H9 (cell line): ENCODE results near the gene FNDC3A. TPM values are rescaled to one million over a fixed set of nuclear protein-coding genes. Genes with fewer than 3 reads are reported as not detected.

Source experiments
- DNase-seq: peaks from one replicate; pipeline ENCODE4 v3.0.0-alpha.2; 2017
- H2AFZ ChIP-seq: one replicate; pipeline ENCODE4 v1.6.1; 2013; ENCODE audit warnings: mild to moderate bottlenecking, low read length, control low read depth, moderate library complexity
- H2AK5ac ChIP-seq: 2 replicates; pipeline ENCODE4 v1.6.1; 2013; ENCODE audit warnings: low read length, control low read depth, mixed read lengths; ENCODE audit not compliant: insufficient read length
- H2BK120ac ChIP-seq: one replicate; pipeline ENCODE4 v1.6.1; 2013; ENCODE audit warnings: low read depth, mild to moderate bottlenecking, low read length, control low read depth, inconsistent platforms; ENCODE audit not compliant: poor library complexity, severe bottlenecking
- H2BK12ac ChIP-seq: 2 replicates; pipeline ENCODE4 v1.6.1; 2013; ENCODE audit warnings: low read length, control low read depth, mixed read lengths, low read depth; ENCODE audit not compliant: insufficient read length
- H2BK15ac ChIP-seq: 2 replicates; pipeline ENCODE4 v1.6.1; 2013; ENCODE audit warnings: low read depth, low read length, control low read depth
- H2BK20ac ChIP-seq: one replicate; pipeline ENCODE4 v1.6.1; 2013; ENCODE audit warnings: low read depth, mild to moderate bottlenecking, low read length, control low read depth, inconsistent platforms; ENCODE audit not compliant: poor library complexity, severe bottlenecking
- H2BK5ac ChIP-seq: 2 replicates; pipeline ENCODE4 v1.6.1; 2013; ENCODE audit warnings: low read length, control low read depth, mixed read lengths; ENCODE audit not compliant: insufficient read length
- H3K14ac ChIP-seq: 2 replicates; pipeline ENCODE4 v1.6.1; 2013; ENCODE audit warnings: low read length, control low read depth; ENCODE audit not compliant: insufficient read depth
- H3K18ac ChIP-seq: 2 replicates; pipeline ENCODE4 v1.6.1; 2013; ENCODE audit warnings: low read depth, mild to moderate bottlenecking, mixed read lengths, low read length, control low read depth; ENCODE audit not compliant: insufficient read length
- H3K23ac ChIP-seq: 2 replicates; pipeline ENCODE4 v1.6.1; 2013; ENCODE audit warnings: low read length, control low read depth, mixed read lengths, low read depth; ENCODE audit not compliant: insufficient read length
- H3K23me2 ChIP-seq: 2 replicates; pipeline ENCODE4 v1.6.1; 2013; ENCODE audit warnings: low read depth, mild to moderate bottlenecking, mixed read lengths, low read length, control low read depth; ENCODE audit not compliant: insufficient read length, poor library complexity, severe bottlenecking
- H3K27ac ChIP-seq: 2 replicates; pipeline ENCODE4 v1.5.1; 2013; ENCODE audit warnings: low read length, control low read depth, mixed read lengths, low read depth; ENCODE audit not compliant: insufficient read length
- H3K27me3 ChIP-seq: 2 replicates; pipeline ENCODE4 v1.6.1; 2013; ENCODE audit warnings: low read length, control low read depth, inconsistent platforms; ENCODE audit not compliant: insufficient read depth
- H3K4ac ChIP-seq: 2 replicates; pipeline ENCODE4 v1.6.1; 2013; ENCODE audit warnings: low read depth, mild to moderate bottlenecking, control low read depth, inconsistent platforms, low read length, moderate library complexity
- H3K4me1 ChIP-seq: 2 replicates; pipeline ENCODE4 v1.6.1; 2013; ENCODE audit warnings: low read length, control low read depth, inconsistent platforms; ENCODE audit not compliant: insufficient read depth
- H3K4me2 ChIP-seq: 2 replicates; pipeline ENCODE4 v1.6.1; 2013; ENCODE audit warnings: low read length, control low read depth, mixed read lengths; ENCODE audit not compliant: insufficient read length, insufficient read depth
- H3K56ac ChIP-seq: 2 replicates; pipeline ENCODE4 v1.6.1; 2013; ENCODE audit warnings: low read depth, mild to moderate bottlenecking, mixed read lengths, low read length, control low read depth; ENCODE audit not compliant: insufficient read length
- H3K79me1 ChIP-seq: 2 replicates; pipeline ENCODE4 v1.6.1; 2013; ENCODE audit warnings: low read depth, mild to moderate bottlenecking, moderate library complexity, low read length, control low read depth, inconsistent platforms; ENCODE audit not compliant: insufficient read depth, poor library complexity, severe bottlenecking
- H3K79me2 ChIP-seq: 2 replicates; pipeline ENCODE4 v1.6.1; 2013; ENCODE audit warnings: low read length, control low read depth, inconsistent platforms; ENCODE audit not compliant: insufficient read depth
- H3K9ac ChIP-seq: 2 replicates; pipeline ENCODE4 v1.6.1; 2013; ENCODE audit warnings: low read length, control low read depth, mixed read lengths; ENCODE audit not compliant: insufficient read length; ENCODE audit errors: extremely low read depth
- H3K9me3 ChIP-seq: one replicate; pipeline ENCODE4 v1.6.1; 2013; ENCODE audit warnings: low read depth, low read length, inconsistent platforms; ENCODE audit not compliant: control insufficient read depth
- H3T11ph ChIP-seq: one replicate; pipeline ENCODE4 v1.6.1; 2013; ENCODE audit warnings: mild to moderate bottlenecking, low read length, control low read depth, inconsistent platforms
- H4K20me1 ChIP-seq: one replicate; pipeline ENCODE4 v1.6.1; 2013; ENCODE audit not compliant: control insufficient read depth, insufficient read length, insufficient read depth
- H4K5ac ChIP-seq: 2 replicates; pipeline ENCODE4 v1.6.1; 2013; ENCODE audit warnings: low read depth, mild to moderate bottlenecking, mixed read lengths, low read length, control low read depth; ENCODE audit not compliant: insufficient read length
- H4K8ac ChIP-seq: replicated peaks from 2 replicates; pipeline ENCODE4 v1.6.1; 2013; ENCODE audit warnings: low read length, control low read depth, mixed read lengths, low read depth; ENCODE audit not compliant: insufficient read length
- H4K91ac ChIP-seq: 2 replicates; pipeline ENCODE4 v1.6.1; 2013; ENCODE audit warnings: low read depth, mild to moderate bottlenecking, moderate library complexity, mixed read lengths, low read length, control low read depth; ENCODE audit not compliant: insufficient read length
- H3K27ac Mint-ChIP-seq, 3 experiments: 2 replicates in 2 of 3; 3 replicates in 1 of 3; pipeline ENCODE4 v1.8.0; 2020 to 2021; ENCODE audit warnings: mixed read lengths in 3 of 3, mild to moderate bottlenecking in 1 of 3, moderate library complexity in 1 of 3
- H3K27me3 Mint-ChIP-seq: 2 replicates; pipeline ENCODE4 v1.8.0; 2021; ENCODE audit warnings: low read depth, mild to moderate bottlenecking, moderate library complexity, mixed read lengths
- H3K36me3 Mint-ChIP-seq, 3 experiments: 2 replicates in 2 of 3; 3 replicates in 1 of 3; pipeline ENCODE4 v1.8.0; 2020 to 2021; ENCODE audit warnings: low read depth in 3 of 3, mixed read lengths in 3 of 3; ENCODE audit not compliant: insufficient read depth in 1 of 3
- H3K4me1 Mint-ChIP-seq, 2 experiments: 2 replicates each; pipeline ENCODE4 v1.8.0; 2020; ENCODE audit warnings: mixed read lengths in 2 of 2
- H3K4me3 Mint-ChIP-seq, 2 experiments: 2 replicates in 1 of 2; 3 replicates in 1 of 2; pipeline ENCODE4 v1.8.0; 2020 to 2021; ENCODE audit warnings: mild to moderate bottlenecking in 2 of 2, mixed read lengths in 2 of 2, moderate library complexity in 1 of 2
- H3K9me3 Mint-ChIP-seq, 2 experiments: 2 replicates in 1 of 2; 3 replicates in 1 of 2; pipeline ENCODE4 v1.8.0; 2020; ENCODE audit warnings: mild to moderate bottlenecking in 2 of 2, mixed read lengths in 2 of 2, moderate library complexity in 1 of 2
- WGBS: extraction: QIAGEN DNeasy Blood & Tissue Kit; methylation state at CpG from one replicate; pipeline ENCODE4 v1.1.7; 2013; ENCODE audit warnings: missing lambda C conversion rate, low lambda C conversion rate, mixed read lengths; ENCODE audit not compliant: insufficient read length; ENCODE audit errors: extremely low coverage; 5-methylcytosine and 5-hydroxymethylcytosine counted together
- total RNA-seq: library from RNA; stranded (reverse); gene quantifications from 2 replicates; pipeline ENCODE4 v1.2.1, GENCODE V29; 2021
- TF ChIP-seq, protein P1 (sequence below): fragments of 200-600 bp; sonication (generic); conservative IDR thresholded peaks from 3 replicates; pipeline ENCODE4 v1.8.0; 2021; ENCODE audit warnings: antibody characterized with exemption, mild to moderate bottlenecking

Gene FNDC3A
- total RNA-seq, 1 experiment from 2014 or later: 27.4 TPM

DNA sequence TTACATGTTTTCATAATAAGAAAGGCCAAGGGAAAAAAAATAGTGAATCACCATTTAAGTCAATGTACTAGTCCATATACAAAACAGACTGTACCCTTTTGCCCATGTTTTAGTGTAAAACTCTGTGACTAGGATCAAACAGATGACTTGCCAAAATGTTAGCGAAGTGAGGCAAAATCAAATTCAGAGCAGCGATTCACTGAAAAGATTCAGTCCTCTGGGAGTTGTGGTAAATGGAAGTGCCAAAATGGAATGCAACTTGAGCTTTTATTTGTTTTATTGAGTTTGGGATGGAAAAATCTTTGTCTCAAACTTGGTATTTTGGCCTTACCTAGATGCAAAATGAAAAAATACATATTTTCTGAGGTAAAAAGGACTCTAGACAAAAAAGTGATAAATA, 281.1 kb downstream of the FNDC3A start:
- no peaks in the 10 kb centered on the region for H3K79me2 ChIP-seq
- Mint-ChIP-seq H3K27ac (no peak overlapping the region), H3K4me3 (no peak overlapping the region), H3K27me3 (no peaks in the 10 kb centered on the region), H3K36me3 (peaks cover 0 to 3% (median 0%) of the 10 kb centered on the region in 3 experiments; a peak in 3 of 7 replicates), H3K9me3 (no peaks in the 10 kb centered on the region), H3K4me1 (no peaks in the 10 kb centered on the region)
- H2BK5ac ChIP-seq: no peak overlapping the region
- H3K27me3 ChIP-seq: no peaks in the 10 kb centered on the region
- H3K79me1 ChIP-seq: no peaks in the 10 kb centered on the region
- H2BK120ac ChIP-seq: no peak overlapping the region
- no peak for DNase-seq
- no peak overlapping the region for H2BK15ac ChIP-seq
- no peak overlapping the region for H3K14ac ChIP-seq
- TF ChIP-seq, protein P1, sequence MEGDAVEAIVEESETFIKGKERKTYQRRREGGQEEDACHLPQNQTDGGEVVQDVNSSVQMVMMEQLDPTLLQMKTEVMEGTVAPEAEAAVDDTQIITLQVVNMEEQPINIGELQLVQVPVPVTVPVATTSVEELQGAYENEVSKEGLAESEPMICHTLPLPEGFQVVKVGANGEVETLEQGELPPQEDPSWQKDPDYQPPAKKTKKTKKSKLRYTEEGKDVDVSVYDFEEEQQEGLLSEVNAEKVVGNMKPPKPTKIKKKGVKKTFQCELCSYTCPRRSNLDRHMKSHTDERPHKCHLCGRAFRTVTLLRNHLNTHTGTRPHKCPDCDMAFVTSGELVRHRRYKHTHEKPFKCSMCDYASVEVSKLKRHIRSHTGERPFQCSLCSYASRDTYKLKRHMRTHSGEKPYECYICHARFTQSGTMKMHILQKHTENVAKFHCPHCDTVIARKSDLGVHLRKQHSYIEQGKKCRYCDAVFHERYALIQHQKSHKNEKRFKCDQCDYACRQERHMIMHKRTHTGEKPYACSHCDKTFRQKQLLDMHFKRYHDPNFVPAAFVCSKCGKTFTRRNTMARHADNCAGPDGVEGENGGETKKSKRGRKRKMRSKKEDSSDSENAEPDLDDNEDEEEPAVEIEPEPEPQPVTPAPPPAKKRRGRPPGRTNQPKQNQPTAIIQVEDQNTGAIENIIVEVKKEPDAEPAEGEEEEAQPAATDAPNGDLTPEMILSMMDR: no peak
- H3K27ac ChIP-seq: no peak overlapping the region
- H2AK5ac ChIP-seq: no peak overlapping the region
- H4K8ac ChIP-seq: no peak overlapping the region
- no peak overlapping the region for H2BK20ac ChIP-seq
- no peak overlapping the region for H3K18ac ChIP-seq
- H4K5ac ChIP-seq: no peak overlapping the region
- H2BK12ac ChIP-seq: no peak overlapping the region
- no peaks in the 10 kb centered on the region for H3K23me2 ChIP-seq
- no peak overlapping the region for H3K4ac ChIP-seq
- no peak overlapping the region for H4K91ac ChIP-seq
- H3T11ph ChIP-seq: no peak overlapping the region
- H3K4me1 ChIP-seq: no peaks in the 10 kb centered on the region
- no peak overlapping the region for H2AFZ ChIP-seq
- H3K9ac ChIP-seq: no peak overlapping the region
- no peaks in the 10 kb centered on the region for H4K20me1 ChIP-seq
- no peak overlapping the region for H3K4me2 ChIP-seq
- H3K9me3 ChIP-seq: no peaks in the 10 kb centered on the region
- H3K23ac ChIP-seq: no peak overlapping the region
- H3K56ac ChIP-seq: no peak overlapping the region
- WGBS: no CpG with 5 or more reads among the region's 2 CpGs
